ENCODE results near the gene ITSN1.
"Not testable (repeated sequence)": the region's sequence is repeated elsewhere in the genome, so short reads cannot be mapped to it uniquely, and the experiment has no call there.

The ITSN1 gene

GRCh38 chr21:33651965-33652680, 9.8 kb downstream of the ITSN1 start:
- no peak for DNase-seq (ENCODE audit: low read depth)

- no peak for DNase-seq (ENCODE audit: low read depth)
These were observed 12.1 kb downstream of the ITSN1 start for GRCh38 chr21:33654412-33654811.

- no peak for DNase-seq (ENCODE audit: low read depth)
These were observed 13.4 kb downstream of the ITSN1 start for GRCh38 chr21:33655588-33656221.

GRCh38 chr21:33657124-33657820, 15.0 kb downstream of the ITSN1 start:
- DNase-seq (ENCODE audit: low read depth), result no peak

- DNase-seq (ENCODE audit: low read depth), result no peak
These were observed 16.7 kb downstream of the ITSN1 start for GRCh38 chr21:33658919-33659567.

GRCh38 chr21:33659568-33659949, 17.3 kb downstream of the ITSN1 start:
- DNase-seq (ENCODE audit: low read depth), result no peak

- DNase-seq (ENCODE audit: low read depth), result no peak
These were observed 18.1 kb downstream of the ITSN1 start for GRCh38 chr21:33660406-33660805.

- DNase-seq (ENCODE audit: low read depth), result no peak
These were observed 18.8 kb downstream of the ITSN1 start for GRCh38 chr21:33661146-33661545.

GRCh38 chr21:33662046-33662445, 19.7 kb downstream of the ITSN1 start:
- no peak for DNase-seq (ENCODE audit: low read depth)

GRCh38 chr21:33663241-33663640, 20.9 kb downstream of the ITSN1 start:
- DNase-seq (ENCODE audit: low read depth), result no peak

- DNase-seq (ENCODE audit: low read depth), result no peak
These were observed 21.8 kb downstream of the ITSN1 start for GRCh38 chr21:33664135-33664534.

GRCh38 chr21:33666153-33666552, 23.9 kb downstream of the ITSN1 start:
- no peak for DNase-seq (ENCODE audit: low read depth)

GRCh38 chr21:33667636-33668035, 25.3 kb downstream of the ITSN1 start:
- DNase-seq (ENCODE audit: low read depth), result no peak

- DNase-seq (ENCODE audit: low read depth), result no peak
These were observed 25.9 kb downstream of the ITSN1 start for GRCh38 chr21:33668180-33668579.

- no peak for DNase-seq (ENCODE audit: low read depth)
These were observed 26.3 kb downstream of the ITSN1 start for GRCh38 chr21:33668620-33669019.

GRCh38 chr21:33670076-33670978, 28.0 kb downstream of the ITSN1 start:
- no peak for DNase-seq (ENCODE audit: low read depth)

- DNase-seq (ENCODE audit: low read depth), result no peak
These were observed 31.2 kb downstream of the ITSN1 start for GRCh38 chr21:33673473-33673872.

GRCh38 chr21:33674226-33674625, 31.9 kb downstream of the ITSN1 start:
- no peak for DNase-seq (ENCODE audit: low read depth)

- not testable (repeated sequence) for DNase-seq (ENCODE audit: low read depth)
These were observed 34.4 kb downstream of the ITSN1 start for GRCh38 chr21:33676666-33677065.

GRCh38 chr21:33677450-33677849, 35.1 kb downstream of the ITSN1 start:
- no peak for DNase-seq (ENCODE audit: low read depth)

GRCh38 chr21:33680870-33681269, 38.6 kb downstream of the ITSN1 start:
- DNase-seq (ENCODE audit: low read depth), result no peak
